Peyer's patch (tissue), 4 donors: Measurements from ENCODE around the gene HAUS5. TPM values are rescaled to one million over a fixed set of nuclear protein-coding genes. Genes with fewer than 3 reads are reported as not detected.
A peak's percentile ranks its signal among the peaks of the same experiment; 100 is the strongest.

ENCODE experiments used
- DNase-seq, 3 donors: peaks; one replicate each; pipeline ENCODE4 v3.0.0-alpha.2; 2017 to 2019
- H3K27ac ChIP-seq, 4 donors: fragments of 200-600 bp; sonication (generic); one replicate each; pipeline ENCODE4 v1.5.1; 2016 to 2019
- H3K27me3 ChIP-seq, 2 donors: fragments of 200-600 bp; sonication (generic); one replicate each; pipeline ENCODE4 v1.5.1; 2019
- H3K36me3 ChIP-seq, 3 donors: fragments of 200-600 bp; sonication (generic); one replicate each; pipeline ENCODE4 v1.5.1; 2016 to 2019
- H3K4me1 ChIP-seq, 4 donors: fragments of 200-600 bp; sonication (generic); one replicate each; pipeline ENCODE4 v1.5.1; 2016 to 2019
- H3K4me3 ChIP-seq, 4 donors: fragments of 200-600 bp; sonication (generic); 1 replicate in 3 of 4; 2 replicates in 1 of 4; pipeline ENCODE4 v1.5.1; 2016 to 2019; ENCODE audit warnings: mild to moderate bottlenecking in 1 of 4
- H3K9me3 ChIP-seq, 4 donors: fragments of 200-600 bp; sonication (generic); one replicate each; pipeline ENCODE4 v1.5.1; 2016 to 2019; ENCODE audit warnings: mild to moderate bottlenecking in 1 of 4
- CTCF ChIP-seq, 6 experiments: fragments of 450-650 bp in 4 of 6; fragments of 200-600 bp in 2 of 6; sonication (generic) in 1 of 6; IDR thresholded peaks; one replicate each; pipeline ENCODE4 v1.5.1; 2017 to 2019; ENCODE audit warnings: antibody characterized with exemption in 6 of 6, mild to moderate bottlenecking in 3 of 6, moderate library complexity in 1 of 6
- POLR2A ChIP-seq, 2 donors: fragments of 450-650 bp; IDR thresholded peaks; one replicate each; pipeline ENCODE4 v1.5.1; 2017; ENCODE audit warnings: antibody characterized with exemption in 2 of 2, mild to moderate bottlenecking in 2 of 2, moderate library complexity in 2 of 2
- total RNA-seq, 4 donors: library from RNA; depleted of rRNA; stranded (reverse); fragments of >200 nt; gene quantifications; one replicate each; pipeline ENCODE4 v1.1.0, GENCODE V29; 2016

HAUS5 gene
- total RNA-seq, 4 donors from 2014 or later, result 2.8 to 42.9 (median 8.3) TPM

GRCh38 chr19:35621708-35622107 lies 9.2 kb downstream of the HAUS5 start:
- TF ChIP-seq CTCF (IDR thresholded peaks at IDR 0.05), result no peak
- Histone ChIP-seq H3K27ac (no peak overlapping the region), H3K9me3 (no peaks in the 10 kb centered on the region), H3K4me3 (no peak overlapping the region), H3K36me3 (no peaks in the 10 kb centered on the region), H3K27me3 (no peaks in the 10 kb centered on the region), H3K4me1 (no peaks in the 10 kb centered on the region)
- DNase-seq, result no peak

- no peak for DNase-seq
- Histone ChIP-seq H3K9me3 (no peaks in the 10 kb centered on the region), H3K27me3 (no peaks in the 10 kb centered on the region), H3K4me3 (no peak overlapping the region), H3K4me1 (peaks cover 0 to under 1% (median 0%) of the 10 kb centered on the region in 4 donors), H3K27ac (no peak overlapping the region), H3K36me3 (no peaks in the 10 kb centered on the region)
- TF ChIP-seq CTCF (IDR thresholded peaks at IDR 0.05) (no peak), POLR2A (IDR thresholded peaks at IDR 0.05) (no peak)
These were observed 10.2 kb downstream of the HAUS5 start for GRCh38 chr19:35622750-35623149.

- H3K4me3 ChIP-seq, result no peak overlapping the region
- no peaks in the 10 kb centered on the region for H3K36me3 ChIP-seq
- TF ChIP-seq CTCF (IDR thresholded peaks at IDR 0.05) (no peak), POLR2A (IDR thresholded peaks at IDR 0.05) (no peak)
- no peak for DNase-seq
- no peak overlapping the region for H3K27ac ChIP-seq
- no peaks in the 10 kb centered on the region for H3K9me3 ChIP-seq
- H3K4me1 ChIP-seq, result peaks cover 0 to 5% (median 0%) of the 10 kb centered on the region in 4 donors
- no peaks in the 10 kb centered on the region for H3K27me3 ChIP-seq
These were observed 10.9 kb downstream of the HAUS5 start for GRCh38 chr19:35623327-35624010.

GRCh38 chr19:35628264-35628564 lies 15.7 kb downstream of the HAUS5 start:
- Histone ChIP-seq H3K4me1 (peaks cover 0 to 11% (median 7%) of the 10 kb centered on the region in 4 donors), H3K9me3 (no peaks in the 10 kb centered on the region), H3K27ac (peak overlapping the region; percentile 85 to 96 (median 88)), H3K36me3 (peaks cover 0 to 29% (median 0%) of the 10 kb centered on the region in 3 donors), H3K4me3 (peak overlapping the region; percentile 57 to 100 (median 72)), H3K27me3 (no peaks in the 10 kb centered on the region)
- TF ChIP-seq POLR2A (IDR thresholded peaks at IDR 0.05) (no peak), CTCF (IDR thresholded peaks at IDR 0.05) (no peak)
- no peak for DNase-seq

GRCh38 chr19:35628565-35629331 lies 16.2 kb downstream of the HAUS5 start, which contains the start of gene RBM42:
RBM42 (plus strand) TSS chr19:35629036; CDS start chr19:35629154, 118 bp downstream.
- peak within 1 kb of the TSS; percentile 57 to 100 (median 72) for H3K4me3 ChIP-seq
- DNase-seq, result peak; percentile 96 to 98 (median 96)
- peaks cover 0 to 34% (median 0%) of the 10 kb centered on the region in 3 donors for H3K36me3 ChIP-seq
- H3K9me3 ChIP-seq, result no peaks in the 10 kb centered on the region
- H3K4me1 ChIP-seq, result peaks cover 0 to 11% (median 7%) of the 10 kb centered on the region in 4 donors
- TF ChIP-seq POLR2A (IDR thresholded peaks at IDR 0.05) (peak; percentile 57 to 82), CTCF (IDR thresholded peaks at IDR 0.05) (peak in 1 of 6 experiments; percentile 26)
- peak within 1 kb of the TSS; percentile 85 to 96 (median 88) for H3K27ac ChIP-seq
- H3K27me3 ChIP-seq, result no peaks in the 10 kb centered on the region
